ENCODE measurements around the gene DIP2C. TPM values are rescaled to one million over a fixed set of nuclear protein-coding genes. Genes with fewer than 3 reads are reported as not detected.
"Not testable (repeated sequence)": the region's sequence is repeated elsewhere in the genome, so short reads cannot be mapped to it uniquely, and the experiment has no call there.

DIP2C gene
- total and polyA plus RNA-seq, 2 experiments from 2014 or later, result 9.1 to 15.8 TPM

- TF ChIP-seq CTCF (IDR thresholded peaks at IDR 0.05; ENCODE audit: low read depth, low read length), result no peak
- H3K27ac ChIP-seq, result no peak overlapping the region
- no peaks in the 10 kb centered on the region for H3K36me3 ChIP-seq
- no peak for DNase-seq (ENCODE audit: low read depth in 1 of 2, low spot score in 1 of 2)
- H3K4me1 ChIP-seq (ENCODE audit: low read depth), result no peaks in the 10 kb centered on the region
- no peak overlapping the region for H3K4me3 ChIP-seq
- no peaks in the 10 kb centered on the region for H3K9me3 ChIP-seq (ENCODE audit: low read depth)
- no peaks in the 10 kb centered on the region for H3K27me3 ChIP-seq
These were observed 237.6 kb downstream of the DIP2C start for GRCh38 chr10:451856-452255.

- Histone ChIP-seq H3K36me3 (no peaks in the 10 kb centered on the region), H3K27me3 (no peaks in the 10 kb centered on the region), H3K4me1 (ENCODE audit: low read depth) (no peaks in the 10 kb centered on the region), H3K9me3 (ENCODE audit: low read depth) (no peaks in the 10 kb centered on the region), H3K27ac (no peak overlapping the region), H3K4me3 (no peak overlapping the region)
- TF ChIP-seq CTCF (IDR thresholded peaks at IDR 0.05; ENCODE audit: low read depth, low read length), result no peak
- DNase-seq (ENCODE audit: low read depth in 1 of 2, low spot score in 1 of 2), result no peak
These were observed 238.4 kb downstream of the DIP2C start for GRCh38 chr10:451021-451471.

GRCh38 chr10:450463-450862, 239.0 kb downstream of the DIP2C start:
- Histone ChIP-seq H3K9me3 (ENCODE audit: low read depth) (no peaks in the 10 kb centered on the region), H3K27ac (no peak overlapping the region), H3K36me3 (no peaks in the 10 kb centered on the region), H3K4me1 (ENCODE audit: low read depth) (no peaks in the 10 kb centered on the region), H3K27me3 (no peaks in the 10 kb centered on the region), H3K4me3 (no peak overlapping the region)
- DNase-seq (ENCODE audit: low read depth in 1 of 2, low spot score in 1 of 2), result no peak
- TF ChIP-seq CTCF (IDR thresholded peaks at IDR 0.05; ENCODE audit: low read depth, low read length), result no peak

- not testable (repeated sequence) for H3K36me3 ChIP-seq; H3K9me3 ChIP-seq (ENCODE audit: low read depth); H3K27ac ChIP-seq; H3K4me1 ChIP-seq (ENCODE audit: low read depth); H3K27me3 ChIP-seq; H3K4me3 ChIP-seq
- peak in 1 of 2 donors; percentile 29 for DNase-seq (ENCODE audit: low read depth in 1 of 2, low spot score in 1 of 2)
These were observed 240.1 kb downstream of the DIP2C start for GRCh38 chr10:449331-449730.

GRCh38 chr10:443459-443858, 246.0 kb downstream of the DIP2C start:
- Histone ChIP-seq H3K9me3 (ENCODE audit: low read depth) (no peaks in the 10 kb centered on the region), H3K36me3 (no peaks in the 10 kb centered on the region), H3K27me3 (no peaks in the 10 kb centered on the region), H3K27ac (no peak overlapping the region), H3K4me1 (ENCODE audit: low read depth) (no peaks in the 10 kb centered on the region), H3K4me3 (no peak overlapping the region)
- no peak for DNase-seq (ENCODE audit: low read depth in 1 of 2, low spot score in 1 of 2)
- TF ChIP-seq CTCF (IDR thresholded peaks at IDR 0.05; ENCODE audit: low read depth, low read length), result no peak

GRCh38 chr10:442209-442608, 247.3 kb downstream of the DIP2C start:
- Histone ChIP-seq H3K9me3 (ENCODE audit: low read depth) (no peaks in the 10 kb centered on the region), H3K27ac (no peak overlapping the region), H3K4me1 (ENCODE audit: low read depth) (no peaks in the 10 kb centered on the region), H3K27me3 (no peaks in the 10 kb centered on the region), H3K36me3 (no peaks in the 10 kb centered on the region), H3K4me3 (no peak overlapping the region)
- no peak for DNase-seq (ENCODE audit: low read depth in 1 of 2, low spot score in 1 of 2)
- no peak for TF ChIP-seq CTCF (IDR thresholded peaks at IDR 0.05; ENCODE audit: low read depth, low read length)
